ENCODE measurements around the gene HSPA4L.

The HSPA4L gene

DNA sequence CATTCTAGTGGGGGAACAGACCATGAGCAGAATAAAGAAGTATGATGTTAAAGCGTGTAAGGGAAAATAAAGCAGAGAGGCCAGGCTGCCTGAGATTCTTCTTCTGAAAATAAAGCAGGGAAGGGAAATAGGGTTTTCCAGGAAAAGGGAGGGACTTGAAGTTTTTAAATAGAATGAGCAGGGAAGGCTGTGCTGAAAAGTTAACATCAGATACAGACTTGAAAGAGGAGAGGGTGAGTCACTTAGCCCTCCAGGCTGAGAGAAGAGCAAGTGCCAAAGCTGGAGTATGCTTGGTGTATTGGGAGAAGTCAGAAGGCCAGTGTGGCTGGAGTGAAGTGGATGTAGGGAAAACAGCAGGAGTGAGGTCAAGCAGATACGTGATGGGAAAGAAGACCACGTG is 88.6 kb downstream of the HSPA4L start:
- DNase-seq: peak; percentile 59

- no peak for DNase-seq
These were observed 93.7 kb downstream of the HSPA4L start for GRCh38 chr4:127875791-127876190.

- DNase-seq: peak; percentile 96
These were observed 98.8 kb downstream of the HSPA4L start, which contains the start of gene PLK4 for GRCh38 chr4:127880763-127881562. PLK4 (plus strand) TSS chr4:127880893; CDS start chr4:127881135, 242 bp downstream.

GRCh38 chr4:127881563-127881864 is 99.4 kb downstream of the HSPA4L start:
- DNase-seq: no peak

GRCh38 chr4:127888559-127888958 is 106.4 kb downstream of the HSPA4L start:
- no peak for DNase-seq

DNA sequence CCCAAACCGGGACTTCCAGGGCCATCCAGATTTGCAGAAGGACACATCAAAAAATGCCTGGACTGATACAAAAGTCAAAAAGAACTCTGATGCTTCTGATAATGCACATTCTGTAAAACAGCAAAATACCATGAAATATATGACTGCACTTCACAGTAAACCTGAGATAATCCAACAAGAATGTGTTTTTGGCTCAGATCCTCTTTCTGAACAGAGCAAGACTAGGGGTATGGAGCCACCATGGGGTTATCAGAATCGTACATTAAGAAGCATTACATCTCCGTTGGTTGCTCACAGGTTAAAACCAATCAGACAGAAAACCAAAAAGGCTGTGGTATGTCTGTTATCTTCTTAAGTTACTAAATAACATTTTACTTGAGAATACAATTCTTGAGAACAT is 107.8 kb downstream of the HSPA4L start:
- DNase-seq: peak; percentile 47
